ENCODE measurements around the gene TMED5.

DNA sequence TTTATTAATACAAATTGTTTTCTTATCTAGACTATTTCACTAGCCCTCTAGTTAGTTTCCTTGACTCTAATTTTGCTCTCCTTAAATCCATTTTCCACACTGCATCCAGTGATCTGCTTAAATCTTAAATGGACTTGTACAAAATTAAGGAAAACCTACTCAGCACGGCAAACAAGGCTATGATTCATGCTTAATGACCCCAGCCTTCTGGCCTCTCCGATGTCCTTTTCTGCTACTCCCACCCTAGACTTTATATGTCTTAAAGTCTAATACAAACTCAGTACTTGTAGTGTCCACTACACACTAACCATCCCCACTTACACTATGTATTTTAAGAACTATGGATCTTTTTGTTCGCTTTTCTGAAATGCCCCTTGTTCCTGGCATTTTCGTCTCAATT is 2.2 kb downstream of the TMED5 start:
- TF ChIP-seq, protein P1, sequence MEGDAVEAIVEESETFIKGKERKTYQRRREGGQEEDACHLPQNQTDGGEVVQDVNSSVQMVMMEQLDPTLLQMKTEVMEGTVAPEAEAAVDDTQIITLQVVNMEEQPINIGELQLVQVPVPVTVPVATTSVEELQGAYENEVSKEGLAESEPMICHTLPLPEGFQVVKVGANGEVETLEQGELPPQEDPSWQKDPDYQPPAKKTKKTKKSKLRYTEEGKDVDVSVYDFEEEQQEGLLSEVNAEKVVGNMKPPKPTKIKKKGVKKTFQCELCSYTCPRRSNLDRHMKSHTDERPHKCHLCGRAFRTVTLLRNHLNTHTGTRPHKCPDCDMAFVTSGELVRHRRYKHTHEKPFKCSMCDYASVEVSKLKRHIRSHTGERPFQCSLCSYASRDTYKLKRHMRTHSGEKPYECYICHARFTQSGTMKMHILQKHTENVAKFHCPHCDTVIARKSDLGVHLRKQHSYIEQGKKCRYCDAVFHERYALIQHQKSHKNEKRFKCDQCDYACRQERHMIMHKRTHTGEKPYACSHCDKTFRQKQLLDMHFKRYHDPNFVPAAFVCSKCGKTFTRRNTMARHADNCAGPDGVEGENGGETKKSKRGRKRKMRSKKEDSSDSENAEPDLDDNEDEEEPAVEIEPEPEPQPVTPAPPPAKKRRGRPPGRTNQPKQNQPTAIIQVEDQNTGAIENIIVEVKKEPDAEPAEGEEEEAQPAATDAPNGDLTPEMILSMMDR (IDR thresholded peaks at IDR 0.05; ENCODE audit: poor library complexity, severe bottlenecking) = no peak
- no peak for TF ChIP-seq EZH2 (IDR thresholded peaks at IDR 0.05; ENCODE audit: borderline replicate concordance, insufficient read depth, low read length, poor library complexity, severe bottlenecking)
- no peak for TF ChIP-seq POLR2AphosphoS5 (IDR thresholded peaks at IDR 0.05)
- no peak for TF ChIP-seq MXI1 (conservative IDR thresholded peaks at IDR 0.05; ENCODE audit: poor library complexity, severe bottlenecking)
- no peak for TF ChIP-seq REST (IDR thresholded peaks at IDR 0.05; ENCODE audit: borderline replicate concordance)
- TF ChIP-seq SMC3 (conservative IDR thresholded peaks at IDR 0.05; ENCODE audit: poor library complexity) = no peak
- TF ChIP-seq RAD21 (conservative IDR thresholded peaks at IDR 0.05) = no peak
- no peak for TF ChIP-seq EP300 (conservative IDR thresholded peaks at IDR 0.05; ENCODE audit: poor library complexity, severe bottlenecking)
- no peak for TF ChIP-seq TAF1 (IDR thresholded peaks at IDR 0.05; ENCODE audit: low read depth)
